Measurements from ENCODE around the gene PTPN9.
"Not testable (repeated sequence)": the region's sequence is repeated elsewhere in the genome, so short reads cannot be mapped to it uniquely, and the experiment has no call there.

Gene PTPN9

GRCh38 chr15:75582943-75583342 lies 3.8 kb upstream of the PTPN9 start:
- not testable (repeated sequence) for DNase-seq (ENCODE audit: low spot score)

- peak; percentile 49 for DNase-seq (ENCODE audit: low spot score)
These were observed 755 bp downstream of the PTPN9 start for GRCh38 chr15:75578173-75578947.

- no peak for DNase-seq (ENCODE audit: low spot score)
These were observed 1.5 kb downstream of the PTPN9 start for GRCh38 chr15:75577401-75578172.

- DNase-seq (ENCODE audit: low spot score), result no peak
These were observed 5.3 kb downstream of the PTPN9 start for GRCh38 chr15:75573648-75574384.

- DNase-seq (ENCODE audit: low spot score), result no peak
These were observed 8.8 kb downstream of the PTPN9 start for GRCh38 chr15:75570126-75570845.

GRCh38 chr15:75565062-75565970 lies 13.8 kb downstream of the PTPN9 start:
- DNase-seq (ENCODE audit: low spot score), result no peak

GRCh38 chr15:75561888-75562287 lies 17.2 kb downstream of the PTPN9 start:
- no peak for DNase-seq (ENCODE audit: low spot score)

- not testable (repeated sequence) for DNase-seq (ENCODE audit: low spot score)
These were observed 19.8 kb downstream of the PTPN9 start for GRCh38 chr15:75559360-75559759.

- not testable (repeated sequence) for DNase-seq (ENCODE audit: low spot score)
These were observed 20.2 kb downstream of the PTPN9 start for GRCh38 chr15:75558955-75559354.

GRCh38 chr15:75554717-75555116 lies 24.4 kb downstream of the PTPN9 start:
- DNase-seq (ENCODE audit: low spot score), result no peak

GRCh38 chr15:75553659-75554058 lies 25.5 kb downstream of the PTPN9 start:
- no peak for DNase-seq (ENCODE audit: low spot score)

- no peak for DNase-seq (ENCODE audit: low spot score)
These were observed 28.0 kb downstream of the PTPN9 start for GRCh38 chr15:75551091-75551490.

- DNase-seq (ENCODE audit: low spot score), result no peak
These were observed 34.1 kb downstream of the PTPN9 start for GRCh38 chr15:75545064-75545463.

GRCh38 chr15:75544359-75544758 lies 34.8 kb downstream of the PTPN9 start:
- no peak for DNase-seq (ENCODE audit: low spot score)

- DNase-seq (ENCODE audit: low spot score), result peak; percentile 28
These were observed 36.1 kb downstream of the PTPN9 start for GRCh38 chr15:75542949-75543545.

GRCh38 chr15:75542386-75542797 lies 36.7 kb downstream of the PTPN9 start:
- DNase-seq (ENCODE audit: low spot score), result no peak

- DNase-seq (ENCODE audit: low spot score), result no peak
These were observed 40.7 kb downstream of the PTPN9 start for GRCh38 chr15:75538376-75538775.

- DNase-seq (ENCODE audit: low spot score), result no peak
These were observed 45.2 kb downstream of the PTPN9 start for GRCh38 chr15:75533945-75534344.

GRCh38 chr15:75532413-75533250 lies 46.5 kb downstream of the PTPN9 start:
- peak; percentile 55 for DNase-seq (ENCODE audit: low spot score)

GRCh38 chr15:75531041-75531450 lies 48.1 kb downstream of the PTPN9 start:
- DNase-seq (ENCODE audit: low spot score), result no peak
